C1 segment of cervical spinal cord (tissue), 14 donors: ENCODE results near the gene SERINC5.
A peak's percentile ranks its signal among the peaks of the same experiment; 100 is the strongest.
"Not testable (repeated sequence)": the region's sequence is repeated elsewhere in the genome, so short reads cannot be mapped to it uniquely, and the experiment has no call there.

Experiments used
- DNase-seq, 14 donors: peaks; one replicate each; lab custom pipeline; 2025; lab: John Stamatoyannopoulos, UW

SERINC5 gene

GRCh38 chr5:80198399-80198798 is 57.4 kb downstream of the SERINC5 start:
- peak in 12 of 14 donors; percentile 15 to 89 (median 69) for DNase-seq

DNA sequence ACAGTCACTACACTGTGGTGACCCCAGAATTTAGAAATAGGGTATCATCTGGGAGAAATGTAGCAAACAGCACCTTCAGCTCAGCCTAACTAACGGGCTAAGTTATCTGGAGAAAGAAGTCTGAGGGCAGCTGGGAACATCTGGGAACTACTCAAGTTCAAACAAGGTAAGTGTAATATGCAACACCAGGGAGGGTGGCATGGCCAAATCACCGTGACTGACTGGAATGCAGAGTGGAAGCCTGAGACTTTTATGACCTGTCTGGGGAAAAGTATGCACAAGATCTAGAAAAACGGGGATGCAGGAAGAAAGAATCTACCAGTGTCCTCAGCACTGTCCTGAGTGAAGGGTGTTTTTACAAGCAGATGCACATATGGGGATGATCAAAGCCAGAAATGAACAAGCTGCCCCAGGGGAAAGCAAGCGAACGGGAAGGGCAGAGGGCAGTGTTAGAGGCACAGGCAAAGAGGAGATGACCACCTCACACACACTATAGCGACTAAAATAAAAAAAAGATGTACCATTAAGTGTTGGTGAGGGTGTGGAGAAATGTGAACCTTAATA is 59.9 kb downstream of the SERINC5 start:
- no peak for DNase-seq

GRCh38 chr5:80194468-80194867 is 61.4 kb downstream of the SERINC5 start:
- DNase-seq = no peak

- DNase-seq = peak in 1 of 14 donors; percentile 30
Measured at GRCh38 chr5:80193401-80193800, 62.4 kb downstream of the SERINC5 start.

DNA sequence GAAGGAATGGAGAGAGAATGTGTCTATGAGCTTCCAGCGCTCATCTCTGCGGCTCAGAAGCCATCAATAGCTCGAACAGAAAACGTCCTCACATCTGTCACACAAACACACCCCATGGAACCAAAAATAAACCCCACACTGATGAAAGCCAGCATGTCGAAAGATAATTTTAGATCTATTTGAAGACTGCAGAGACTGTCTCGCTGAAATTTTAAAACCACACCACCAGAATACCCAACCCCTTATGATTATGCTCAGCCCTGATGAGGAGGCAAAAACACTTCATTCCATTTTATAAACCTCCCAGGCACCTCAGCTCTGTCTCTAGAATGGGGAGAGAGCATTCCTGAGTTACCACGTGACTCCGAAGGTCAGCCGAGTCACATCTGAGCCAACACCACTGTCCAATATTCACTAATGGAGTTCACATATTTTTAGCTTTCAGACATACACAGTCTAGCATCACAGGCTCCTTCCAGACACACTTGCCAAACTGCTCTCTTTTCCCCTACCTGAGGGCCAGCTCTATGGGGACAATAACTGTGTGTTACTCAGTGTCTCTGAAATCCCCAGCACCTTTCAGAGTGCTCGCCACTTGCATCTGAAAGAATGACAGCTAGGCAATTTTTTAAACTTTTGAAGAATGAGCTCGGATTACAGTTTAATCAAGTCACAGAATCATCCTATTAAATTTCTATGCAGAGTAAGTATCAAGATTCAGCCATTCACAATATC is 63.2 kb downstream of the SERINC5 start:
- DNase-seq = no peak

DNA sequence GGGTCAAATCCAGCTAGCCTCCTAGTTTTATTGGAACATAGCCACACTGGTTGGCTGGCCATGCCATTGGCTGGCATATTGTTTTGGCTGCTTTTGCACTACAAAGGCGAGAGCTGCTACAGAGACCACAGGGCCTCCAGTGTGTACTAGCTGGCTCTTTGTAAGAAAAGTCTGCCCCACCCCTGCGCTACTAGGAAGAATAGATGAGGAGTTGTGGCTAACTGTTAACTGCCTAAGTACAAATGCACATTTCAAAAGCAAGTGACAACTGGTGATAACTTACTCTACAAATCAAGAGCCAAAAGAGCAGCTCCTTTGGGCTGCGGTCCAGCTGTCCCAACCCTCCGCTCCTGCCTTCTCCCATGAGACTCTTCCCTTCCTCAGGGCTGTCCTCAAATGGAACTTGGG is 63.9 kb downstream of the SERINC5 start:
- peak in 9 of 14 donors; percentile 31 to 66 (median 46) for DNase-seq

GRCh38 chr5:80191397-80191796 is 64.5 kb downstream of the SERINC5 start:
- no peak for DNase-seq

GRCh38 chr5:80190960-80191359 is 64.9 kb downstream of the SERINC5 start:
- no peak for DNase-seq

- no peak for DNase-seq
Measured at GRCh38 chr5:80189701-80190100, 66.1 kb downstream of the SERINC5 start.

DNA sequence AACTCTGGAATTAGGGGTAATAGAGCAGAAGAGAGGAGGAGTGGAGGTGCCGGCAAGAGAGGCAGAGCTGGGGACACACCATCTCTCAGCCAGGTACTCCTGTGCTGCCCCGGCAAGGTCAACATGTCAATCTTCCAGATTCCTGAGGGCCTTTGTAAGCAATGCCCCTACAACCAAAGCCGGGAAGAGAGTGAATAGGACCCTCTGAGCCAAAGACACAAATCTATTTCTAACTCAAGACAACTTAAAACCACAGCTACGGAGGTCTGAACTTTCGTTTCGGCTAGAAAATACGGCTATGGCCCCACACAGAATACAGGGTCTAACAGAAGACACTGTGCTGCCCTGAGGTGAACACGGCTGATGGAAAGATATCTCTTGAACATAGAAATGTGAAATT is 66.6 kb downstream of the SERINC5 start:
- DNase-seq = no peak

GRCh38 chr5:80187421-80188090 is 68.3 kb downstream of the SERINC5 start:
- DNase-seq = no peak

- not testable (repeated sequence) for DNase-seq
Measured at GRCh38 chr5:80185535-80185934, 70.3 kb downstream of the SERINC5 start.

GRCh38 chr5:80185095-80185494 is 70.8 kb downstream of the SERINC5 start:
- DNase-seq = no peak

GRCh38 chr5:80184235-80185023 is 71.4 kb downstream of the SERINC5 start:
- no peak for DNase-seq

GRCh38 chr5:80183728-80184234 is 72.1 kb downstream of the SERINC5 start:
- not testable (repeated sequence) for DNase-seq

- DNase-seq = no peak
Measured at GRCh38 chr5:80182809-80183580, 72.9 kb downstream of the SERINC5 start.

- peak in 1 of 14 donors; percentile 11 for DNase-seq
Measured at GRCh38 chr5:80181618-80182211, 74.1 kb downstream of the SERINC5 start.

DNA sequence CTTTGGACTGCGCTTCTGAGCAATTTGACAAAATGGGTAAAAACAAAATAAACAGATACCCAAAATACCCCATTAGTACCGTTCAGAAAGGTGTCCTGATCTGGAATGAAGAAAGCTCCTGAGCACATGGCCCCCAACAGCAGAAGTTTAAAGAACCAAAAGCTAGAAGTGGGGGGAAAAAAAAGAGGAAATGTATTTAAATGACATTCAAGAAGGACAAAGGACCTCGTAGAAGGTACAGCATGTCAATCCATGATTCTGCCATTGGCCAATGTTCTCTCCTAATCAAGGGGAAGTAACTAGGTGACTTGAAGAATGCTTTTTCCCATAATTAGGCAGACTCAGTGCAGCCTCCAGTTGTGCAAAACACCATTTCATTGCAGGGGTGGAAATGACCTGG is 78.6 kb downstream of the SERINC5 start:
- DNase-seq = no peak

- no peak for DNase-seq
Measured at GRCh38 chr5:80175337-80175736, 80.5 kb downstream of the SERINC5 start.

GRCh38 chr5:80174790-80175189 is 81.1 kb downstream of the SERINC5 start:
- no peak for DNase-seq
